GM19035 (cell line): ENCODE results near the gene SH3GL2.

Source experiments
- ATAC-seq: cut with Tn5 transposase; IDR thresholded peaks from one replicate; pipeline ENCODE4 v1.9.1; 2021; ENCODE audit not compliant: unreplicated experiment

Gene SH3GL2

DNA sequence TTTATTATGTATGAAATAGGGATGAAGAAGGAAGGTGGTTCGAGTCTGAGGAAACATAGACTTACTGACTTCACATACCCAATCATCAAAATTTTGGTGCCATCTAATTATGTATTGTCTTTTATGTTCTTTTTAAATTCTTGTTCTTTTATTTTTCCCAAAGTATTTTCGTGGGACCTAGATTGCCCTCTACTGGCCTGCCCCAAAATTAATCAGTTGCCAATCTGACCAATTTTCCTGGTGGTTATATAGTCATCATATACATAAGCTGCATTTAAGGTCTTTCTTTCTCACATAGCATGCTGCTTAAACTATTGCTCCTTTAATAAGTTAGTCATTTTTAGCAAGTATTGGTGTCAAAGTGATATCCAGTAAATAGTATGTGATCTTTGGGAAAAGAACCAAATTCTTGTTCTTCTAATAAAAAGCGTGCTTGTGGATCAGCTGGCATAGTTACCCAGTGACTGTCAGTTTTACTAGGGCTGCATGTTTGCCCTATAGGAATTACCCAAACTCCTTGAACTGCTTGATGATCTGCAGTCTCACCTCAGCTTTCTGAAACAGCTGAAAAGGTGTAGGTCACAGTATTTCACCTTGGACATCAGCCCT, 223.5 kb downstream of the SH3GL2 start:
- ATAC-seq = no peak

GRCh38 chr9:17807613-17808282, 228.9 kb downstream of the SH3GL2 start:
- no peak for ATAC-seq

DNA sequence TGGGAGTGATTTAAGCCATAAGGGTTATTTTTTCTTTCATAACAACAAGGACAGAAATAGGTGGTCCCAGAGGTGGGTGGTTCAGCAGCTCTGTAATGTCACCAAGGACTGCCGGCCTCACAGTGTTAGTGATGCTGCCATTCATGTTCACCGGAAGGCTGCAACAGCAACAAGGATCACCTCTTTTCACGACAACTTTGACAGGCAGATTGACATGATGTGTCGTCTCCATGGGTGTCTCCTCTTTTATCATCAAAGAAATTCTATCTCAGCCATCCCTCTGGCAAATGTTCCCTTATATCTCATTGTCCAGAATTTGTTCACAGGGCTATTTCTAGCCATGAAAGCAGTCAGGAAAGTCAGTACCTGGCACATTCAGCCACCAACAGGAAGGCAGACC, 231.5 kb downstream of the SH3GL2 start:
- ATAC-seq = no peak

DNA sequence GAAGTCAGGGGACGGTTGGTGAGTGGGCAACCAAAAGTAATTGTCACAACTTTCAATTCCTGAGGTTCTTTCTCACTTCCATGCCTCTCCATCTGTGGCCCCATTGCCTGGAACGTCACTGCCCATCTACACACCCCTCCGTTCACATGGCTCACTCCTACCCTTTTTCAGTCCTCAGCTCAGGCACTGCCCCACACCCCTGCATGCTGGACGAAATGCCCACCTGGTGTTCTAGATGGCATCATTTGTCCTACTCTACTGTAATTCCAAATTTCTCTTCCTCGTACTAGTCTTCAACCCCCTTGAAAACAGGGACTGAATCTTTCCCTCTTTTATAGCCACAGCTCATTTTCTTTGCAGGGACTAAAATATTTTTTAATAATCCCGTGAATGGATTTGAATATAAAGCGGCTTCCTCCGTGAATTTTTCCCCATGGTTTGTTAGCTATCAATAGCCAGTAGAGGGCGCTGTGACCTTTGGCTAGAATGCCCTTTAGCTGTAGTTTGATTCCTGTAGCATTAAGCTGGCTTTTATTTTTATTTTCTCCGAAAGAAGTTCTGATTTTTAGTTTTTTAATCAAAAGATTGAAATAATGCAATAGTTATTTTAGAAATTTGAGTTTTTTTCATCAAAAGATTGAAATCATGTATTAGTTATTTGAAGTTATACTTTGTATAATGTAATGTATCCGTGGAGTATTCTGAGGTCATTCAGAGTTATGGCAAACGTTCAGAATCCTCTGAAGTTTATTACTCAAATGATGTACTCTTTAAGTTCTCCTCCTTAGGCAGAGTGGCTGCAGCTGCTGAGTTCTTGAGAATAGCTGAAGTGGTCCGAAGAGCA, 232.1 kb downstream of the SH3GL2 start:
- ATAC-seq = peak; percentile 66

DNA sequence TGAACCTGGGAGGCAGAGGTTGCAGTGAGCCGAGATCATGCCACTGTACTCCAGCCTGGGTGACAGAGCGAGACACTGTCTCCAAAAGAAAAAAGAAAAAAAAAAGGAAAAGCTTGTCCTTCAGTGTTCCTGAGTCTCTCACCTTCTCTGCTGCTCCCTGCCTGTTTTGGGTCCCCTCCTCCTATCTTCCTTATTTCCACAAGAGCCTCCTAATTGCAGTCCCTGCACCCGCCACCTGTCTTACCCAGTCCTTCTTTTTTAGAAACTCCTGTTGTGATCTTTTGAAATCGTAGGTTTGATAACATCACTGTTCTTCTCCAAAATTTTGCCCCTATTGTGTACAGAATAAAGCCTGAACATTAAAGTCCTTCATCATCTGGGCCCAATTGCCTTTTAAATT, 234.9 kb downstream of the SH3GL2 start:
- no peak for ATAC-seq

DNA sequence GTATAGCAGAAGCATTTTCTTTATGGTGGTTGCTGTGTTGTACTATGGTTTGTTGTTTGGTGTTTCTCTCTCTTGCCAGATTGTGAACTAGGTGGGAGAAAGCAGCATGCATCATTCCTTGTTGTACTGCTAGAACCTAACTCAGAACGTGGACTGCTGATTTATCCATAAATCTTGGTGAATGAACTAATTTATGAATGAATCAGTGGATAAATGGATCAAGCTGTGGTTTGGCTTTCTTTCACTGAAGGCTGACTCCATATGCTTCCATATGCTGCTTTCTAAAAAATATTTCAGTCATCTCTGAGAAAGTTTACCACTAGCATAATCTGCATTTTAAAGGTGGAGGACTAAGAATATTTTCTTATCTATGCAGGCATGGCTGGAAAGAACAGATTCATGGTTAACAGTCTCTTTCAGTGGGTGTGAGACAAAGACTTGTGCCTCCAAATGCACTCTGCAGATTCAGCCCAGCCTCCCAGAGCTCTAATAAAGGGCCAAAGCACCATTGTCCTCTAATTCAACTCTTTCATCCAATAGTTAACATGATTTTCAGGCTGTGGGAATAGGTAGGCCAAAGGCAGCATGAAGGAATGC, 237.7 kb downstream of the SH3GL2 start:
- no peak for ATAC-seq

DNA sequence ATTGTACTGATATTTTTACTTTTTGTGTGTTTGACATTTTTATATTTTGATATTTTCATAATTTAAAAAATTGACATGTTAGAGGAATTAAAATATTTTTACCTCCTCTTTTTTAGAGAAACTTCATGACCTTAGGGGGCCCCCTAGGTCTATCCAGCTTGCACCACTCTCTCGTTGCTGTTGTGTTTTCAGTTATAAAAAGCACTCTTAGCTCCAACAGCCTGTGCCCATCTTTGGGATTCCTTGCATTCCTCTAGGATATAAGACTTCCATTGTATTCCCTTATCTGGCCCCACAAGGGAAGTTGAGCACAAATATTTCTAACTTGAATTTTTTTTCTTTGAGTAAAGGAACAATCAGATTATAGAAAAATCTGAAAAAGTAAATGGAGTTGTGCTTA, 245.3 kb downstream of the SH3GL2 start:
- no peak for ATAC-seq

DNA sequence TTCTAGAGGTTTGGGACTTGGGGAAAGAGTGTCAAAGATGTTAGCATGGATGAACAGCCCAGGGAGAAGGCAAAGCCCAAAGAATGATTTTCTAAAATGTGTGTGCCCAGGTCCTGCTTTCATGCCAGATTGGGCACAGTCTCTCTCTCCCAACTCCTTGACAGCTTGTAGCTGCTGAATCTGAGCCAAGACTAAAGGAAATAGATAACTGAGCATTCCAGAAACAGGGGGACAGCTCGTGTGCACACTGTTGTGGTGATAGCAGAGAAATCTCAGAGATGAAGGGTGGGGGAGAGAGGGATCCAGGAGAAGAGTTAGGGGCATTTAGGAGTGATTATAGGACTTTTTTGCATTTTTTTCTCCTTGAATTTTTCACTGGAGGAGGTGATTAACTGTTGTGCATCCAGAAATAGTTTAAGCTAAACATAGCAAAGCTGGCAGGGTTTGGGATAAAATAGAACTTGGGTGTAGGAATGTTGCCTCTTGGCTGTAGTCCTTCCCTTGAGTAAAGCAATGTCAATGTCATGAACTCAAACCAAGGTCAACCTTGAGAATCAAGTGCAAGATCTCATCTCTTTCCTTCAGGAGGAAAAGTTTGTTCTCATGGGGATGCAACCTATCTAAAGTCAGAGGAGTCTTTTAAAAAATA, 245.9 kb downstream of the SH3GL2 start:
- no peak for ATAC-seq

GRCh38 chr9:17825265-17825659, 246.4 kb downstream of the SH3GL2 start:
- no peak for ATAC-seq

- ATAC-seq = no peak
Measured at GRCh38 chr9:17829064-17829463, 250.2 kb downstream of the SH3GL2 start.

DNA sequence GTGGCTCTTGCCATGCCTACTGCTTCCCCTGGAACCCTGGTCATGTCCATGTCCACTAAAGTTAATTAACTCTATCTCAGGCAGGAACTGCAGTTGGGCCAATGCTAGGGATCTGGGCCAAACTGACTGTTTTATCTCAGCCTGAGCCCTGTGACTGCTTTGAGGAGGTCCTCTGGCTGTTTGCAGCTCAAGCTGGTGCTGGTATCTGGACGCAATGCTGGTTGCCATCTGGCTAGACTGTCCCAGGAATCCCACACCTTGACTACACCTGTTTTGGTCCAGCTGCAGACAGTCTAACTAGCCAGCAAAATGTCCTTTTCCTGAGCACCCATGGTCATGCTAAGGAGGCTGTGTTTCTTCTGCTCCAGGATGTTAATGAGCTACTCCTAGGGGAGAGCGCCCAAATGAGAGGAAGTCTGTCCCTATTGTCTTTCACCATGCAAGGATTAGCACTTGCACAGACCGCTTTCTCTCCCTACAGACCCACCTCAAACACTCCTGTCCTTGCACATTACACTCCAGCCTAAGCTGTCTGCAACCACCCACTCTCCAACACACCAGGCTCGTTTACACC, 251.0 kb downstream of the SH3GL2 start:
- no peak for ATAC-seq

DNA sequence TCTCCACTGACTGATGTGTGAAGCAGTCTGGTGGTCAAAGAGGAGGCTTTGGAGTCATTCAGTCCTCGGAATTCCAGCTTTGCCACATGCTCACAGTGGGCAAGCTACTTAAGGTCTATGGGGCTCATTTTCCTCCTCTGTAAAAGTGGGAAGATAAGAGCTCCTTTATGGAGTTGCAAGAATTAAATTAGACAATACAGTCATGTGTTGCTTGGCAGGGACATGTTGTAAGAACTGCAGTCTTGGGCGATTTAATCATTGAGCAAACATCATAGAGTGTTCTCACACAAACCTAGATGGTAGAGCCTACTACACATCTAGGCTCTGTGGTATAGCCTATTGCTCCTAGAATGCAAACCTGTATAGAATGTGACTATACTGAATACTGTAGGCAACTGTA, 253.9 kb downstream of the SH3GL2 start:
- ATAC-seq = no peak

- ATAC-seq = no peak
Measured at GRCh38 chr9:17833846-17834245, 255.0 kb downstream of the SH3GL2 start.

- no peak for ATAC-seq
Measured at GRCh38 chr9:17837965-17838364, 259.1 kb downstream of the SH3GL2 start.

DNA sequence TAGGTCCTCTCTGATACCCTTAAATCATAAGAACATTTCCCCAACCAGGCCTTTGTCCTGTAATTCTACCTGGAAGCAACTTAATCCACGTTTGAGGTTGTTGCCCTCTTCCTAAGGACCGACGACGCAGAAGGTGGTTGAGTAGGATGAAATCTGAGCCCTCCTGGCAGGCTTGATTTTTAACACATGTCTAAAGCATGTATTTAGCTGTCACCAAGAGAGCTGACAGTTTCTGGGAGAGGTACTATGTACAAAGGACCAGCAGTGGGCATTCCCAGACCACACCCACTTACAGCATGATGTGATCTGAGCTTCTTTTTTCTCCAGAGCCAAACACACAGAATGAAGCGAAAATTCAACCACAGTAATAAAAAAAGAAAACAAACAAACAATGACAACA, 260.9 kb downstream of the SH3GL2 start:
- no peak for ATAC-seq

- no peak for ATAC-seq
Measured at GRCh38 chr9:17843236-17843635, 264.4 kb downstream of the SH3GL2 start.
